ENCODE data around the gene SUCNR1. TPM values are rescaled to one million over a fixed set of nuclear protein-coding genes. Genes with fewer than 3 reads are reported as not detected.

Gene SUCNR1
- total and polyA plus RNA-seq, 2 of the 13 experiments (the other 11 are each of a cell fraction or from before 2014, with no cell fraction given) = 0.03 TPM; not detected in 1

DNA sequence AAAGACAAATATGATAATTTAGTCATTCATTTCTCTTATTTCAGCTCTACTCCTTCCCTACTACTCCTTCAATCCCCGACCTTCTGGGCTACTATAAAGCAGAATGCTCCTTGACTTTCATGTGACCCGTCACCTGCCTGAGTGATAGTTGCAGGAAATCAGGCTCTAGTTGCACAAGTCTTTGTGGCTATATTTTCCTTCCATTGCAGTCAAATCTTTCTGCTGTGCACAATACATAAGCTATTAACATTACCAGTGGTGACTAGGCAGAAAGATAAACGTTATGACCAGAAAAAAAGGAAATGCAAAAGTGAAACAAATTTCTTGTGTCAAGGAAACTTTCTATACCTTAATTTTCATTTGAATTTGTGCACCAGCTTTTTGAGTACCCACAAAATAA, 2.3 kb downstream of the SUCNR1 start (continued):
- TF ChIP-seq, protein P1, sequence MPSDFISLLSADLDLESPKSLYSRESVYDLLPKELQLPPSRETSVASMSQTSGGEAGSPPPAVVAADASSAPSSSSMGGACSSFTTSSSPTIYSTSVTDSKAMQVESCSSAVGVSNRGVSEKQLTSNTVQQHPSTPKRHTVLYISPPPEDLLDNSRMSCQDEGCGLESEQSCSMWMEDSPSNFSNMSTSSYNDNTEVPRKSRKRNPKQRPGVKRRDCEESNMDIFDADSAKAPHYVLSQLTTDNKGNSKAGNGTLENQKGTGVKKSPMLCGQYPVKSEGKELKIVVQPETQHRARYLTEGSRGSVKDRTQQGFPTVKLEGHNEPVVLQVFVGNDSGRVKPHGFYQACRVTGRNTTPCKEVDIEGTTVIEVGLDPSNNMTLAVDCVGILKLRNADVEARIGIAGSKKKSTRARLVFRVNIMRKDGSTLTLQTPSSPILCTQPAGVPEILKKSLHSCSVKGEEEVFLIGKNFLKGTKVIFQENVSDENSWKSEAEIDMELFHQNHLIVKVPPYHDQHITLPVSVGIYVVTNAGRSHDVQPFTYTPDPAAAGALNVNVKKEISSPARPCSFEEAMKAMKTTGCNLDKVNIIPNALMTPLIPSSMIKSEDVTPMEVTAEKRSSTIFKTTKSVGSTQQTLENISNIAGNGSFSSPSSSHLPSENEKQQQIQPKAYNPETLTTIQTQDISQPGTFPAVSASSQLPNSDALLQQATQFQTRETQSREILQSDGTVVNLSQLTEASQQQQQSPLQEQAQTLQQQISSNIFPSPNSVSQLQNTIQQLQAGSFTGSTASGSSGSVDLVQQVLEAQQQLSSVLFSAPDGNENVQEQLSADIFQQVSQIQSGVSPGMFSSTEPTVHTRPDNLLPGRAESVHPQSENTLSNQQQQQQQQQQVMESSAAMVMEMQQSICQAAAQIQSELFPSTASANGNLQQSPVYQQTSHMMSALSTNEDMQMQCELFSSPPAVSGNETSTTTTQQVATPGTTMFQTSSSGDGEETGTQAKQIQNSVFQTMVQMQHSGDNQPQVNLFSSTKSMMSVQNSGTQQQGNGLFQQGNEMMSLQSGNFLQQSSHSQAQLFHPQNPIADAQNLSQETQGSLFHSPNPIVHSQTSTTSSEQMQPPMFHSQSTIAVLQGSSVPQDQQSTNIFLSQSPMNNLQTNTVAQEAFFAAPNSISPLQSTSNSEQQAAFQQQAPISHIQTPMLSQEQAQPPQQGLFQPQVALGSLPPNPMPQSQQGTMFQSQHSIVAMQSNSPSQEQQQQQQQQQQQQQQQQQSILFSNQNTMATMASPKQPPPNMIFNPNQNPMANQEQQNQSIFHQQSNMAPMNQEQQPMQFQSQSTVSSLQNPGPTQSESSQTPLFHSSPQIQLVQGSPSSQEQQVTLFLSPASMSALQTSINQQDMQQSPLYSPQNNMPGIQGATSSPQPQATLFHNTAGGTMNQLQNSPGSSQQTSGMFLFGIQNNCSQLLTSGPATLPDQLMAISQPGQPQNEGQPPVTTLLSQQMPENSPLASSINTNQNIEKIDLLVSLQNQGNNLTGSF (CRISPR knock-in tag; IDR thresholded peaks at IDR 0.05) = no peak
- no peak for TF ChIP-seq POGZ (CRISPR knock-in tag; IDR thresholded peaks at IDR 0.05)
- no peak for TF ChIP-seq BHLHE40 (IDR thresholded peaks at IDR 0.05; ENCODE audit: low read length)
- TF ChIP-seq ZNF274 (CRISPR knock-in tag; IDR thresholded peaks at IDR 0.05) = no peak

DNA sequence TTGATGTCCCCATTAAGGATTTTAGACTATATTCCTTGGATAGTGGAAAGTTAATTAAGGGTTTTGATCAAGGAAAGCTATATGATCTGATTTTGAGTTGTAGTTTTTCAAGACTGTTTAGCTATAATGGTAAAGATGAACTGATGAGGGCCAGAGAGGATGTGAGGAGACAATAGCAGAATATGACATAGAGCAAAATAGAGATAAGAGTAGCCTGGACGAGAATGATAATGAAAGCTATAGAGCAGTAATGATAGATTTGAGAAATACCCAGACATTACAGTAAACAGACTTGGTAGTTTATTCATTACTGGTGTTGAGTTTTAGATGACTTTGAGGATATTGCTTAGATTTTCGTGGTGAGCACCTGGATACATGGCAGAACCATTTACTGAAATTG, 3.8 kb downstream of the SUCNR1 start:
- H3K9me3 ChIP-seq (ENCODE audit: low read length) = no peaks in the 10 kb centered on the region
- no peaks in the 10 kb centered on the region for H3K27me3 ChIP-seq (ENCODE audit: control insufficient read depth in 1 of 2, insufficient read depth in 2 of 2, low read length in 2 of 2)
- H2AFZ ChIP-seq (ENCODE audit: low read length) = no peak overlapping the region
- no peaks in the 10 kb centered on the region for H3K36me3 ChIP-seq (replicated peaks in 1 of 2; ENCODE audit: control insufficient read depth in 1 of 2, insufficient read depth in 2 of 2, low read length in 2 of 2)
- DNase-seq (ENCODE audit: low spot score) (no peak), FAIRE-seq (no peak), ATAC-seq (no peak)
- H3K27ac ChIP-seq (ENCODE audit: extremely low read length, insufficient read depth, low read length) = no peak overlapping the region
- H3K9ac ChIP-seq (ENCODE audit: insufficient read depth, low read depth, low read length) = no peak overlapping the region
- CTCF ChIA-PET (ENCODE audit: low intra/inter-chr PET ratio, low total read pairs) = no interaction called here
- H3K4me2 ChIP-seq (ENCODE audit: low read depth, low read length) = no peak overlapping the region
- no peaks in the 10 kb centered on the region for H4K20me1 ChIP-seq (ENCODE audit: insufficient read depth, low read length)
- no peak overlapping the region for H3K4me3 ChIP-seq (replicated peaks in 1 of 3; ENCODE audit: insufficient read depth in 1 of 3, low read depth in 2 of 3, low read length in 3 of 3)
- POLR2A ChIA-PET = no interaction called here
- WGBS (ENCODE audit: low lambda C conversion rate) = 5% methylated on average over 2 of the region's 2 CpGs
- no peaks in the 10 kb centered on the region for H3K79me2 ChIP-seq (ENCODE audit: insufficient read depth, low read length)
- BruUV-seq (replicated peaks) = no TSS peak
- intact Hi-C loops (cut with micrococcal nuclease; ENCODE audit: unreplicated experiment) = no loop called here
- in situ Hi-C loops (cut with HindIII; ENCODE audit: extremely low pct_ligation_motif_present, low pct_unique_long_range_greater_than_20kb) = no loop called here
- no peaks in the 10 kb centered on the region for H3K4me1 ChIP-seq (ENCODE audit: insufficient read depth, low read length)
- TF ChIP-seq HNRNPK (IDR thresholded peaks at IDR 0.05; ENCODE audit: low read depth, low read length, poor library complexity, severe bottlenecking) = no peak
- TF ChIP-seq, protein P2, sequence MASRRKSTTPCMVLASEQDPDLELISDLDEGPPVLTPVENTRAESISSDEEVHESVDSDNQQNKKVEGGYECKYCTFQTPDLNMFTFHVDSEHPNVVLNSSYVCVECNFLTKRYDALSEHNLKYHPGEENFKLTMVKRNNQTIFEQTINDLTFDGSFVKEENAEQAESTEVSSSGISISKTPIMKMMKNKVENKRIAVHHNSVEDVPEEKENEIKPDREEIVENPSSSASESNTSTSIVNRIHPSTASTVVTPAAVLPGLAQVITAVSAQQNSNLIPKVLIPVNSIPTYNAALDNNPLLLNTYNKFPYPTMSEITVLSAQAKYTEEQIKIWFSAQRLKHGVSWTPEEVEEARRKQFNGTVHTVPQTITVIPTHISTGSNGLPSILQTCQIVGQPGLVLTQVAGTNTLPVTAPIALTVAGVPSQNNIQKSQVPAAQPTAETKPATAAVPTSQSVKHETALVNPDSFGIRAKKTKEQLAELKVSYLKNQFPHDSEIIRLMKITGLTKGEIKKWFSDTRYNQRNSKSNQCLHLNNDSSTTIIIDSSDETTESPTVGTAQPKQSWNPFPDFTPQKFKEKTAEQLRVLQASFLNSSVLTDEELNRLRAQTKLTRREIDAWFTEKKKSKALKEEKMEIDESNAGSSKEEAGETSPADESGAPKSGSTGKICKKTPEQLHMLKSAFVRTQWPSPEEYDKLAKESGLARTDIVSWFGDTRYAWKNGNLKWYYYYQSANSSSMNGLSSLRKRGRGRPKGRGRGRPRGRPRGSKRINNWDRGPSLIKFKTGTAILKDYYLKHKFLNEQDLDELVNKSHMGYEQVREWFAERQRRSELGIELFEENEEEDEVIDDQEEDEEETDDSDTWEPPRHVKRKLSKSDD (CRISPR knock-in tag; IDR thresholded peaks at IDR 0.05; ENCODE audit: low read depth) = no peak
- TF ChIP-seq, protein P3, sequence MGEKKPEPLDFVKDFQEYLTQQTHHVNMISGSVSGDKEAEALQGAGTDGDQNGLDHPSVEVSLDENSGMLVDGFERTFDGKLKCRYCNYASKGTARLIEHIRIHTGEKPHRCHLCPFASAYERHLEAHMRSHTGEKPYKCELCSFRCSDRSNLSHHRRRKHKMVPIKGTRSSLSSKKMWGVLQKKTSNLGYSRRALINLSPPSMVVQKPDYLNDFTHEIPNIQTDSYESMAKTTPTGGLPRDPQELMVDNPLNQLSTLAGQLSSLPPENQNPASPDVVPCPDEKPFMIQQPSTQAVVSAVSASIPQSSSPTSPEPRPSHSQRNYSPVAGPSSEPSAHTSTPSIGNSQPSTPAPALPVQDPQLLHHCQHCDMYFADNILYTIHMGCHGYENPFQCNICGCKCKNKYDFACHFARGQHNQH (CRISPR knock-in tag; IDR thresholded peaks at IDR 0.05) = no peak
- no peak for TF ChIP-seq IRF2 (CRISPR knock-in tag; IDR thresholded peaks at IDR 0.05)
- TF ChIP-seq ZNF777 (CRISPR knock-in tag; IDR thresholded peaks at IDR 0.05) = no peak
- TF ChIP-seq, protein P4, sequence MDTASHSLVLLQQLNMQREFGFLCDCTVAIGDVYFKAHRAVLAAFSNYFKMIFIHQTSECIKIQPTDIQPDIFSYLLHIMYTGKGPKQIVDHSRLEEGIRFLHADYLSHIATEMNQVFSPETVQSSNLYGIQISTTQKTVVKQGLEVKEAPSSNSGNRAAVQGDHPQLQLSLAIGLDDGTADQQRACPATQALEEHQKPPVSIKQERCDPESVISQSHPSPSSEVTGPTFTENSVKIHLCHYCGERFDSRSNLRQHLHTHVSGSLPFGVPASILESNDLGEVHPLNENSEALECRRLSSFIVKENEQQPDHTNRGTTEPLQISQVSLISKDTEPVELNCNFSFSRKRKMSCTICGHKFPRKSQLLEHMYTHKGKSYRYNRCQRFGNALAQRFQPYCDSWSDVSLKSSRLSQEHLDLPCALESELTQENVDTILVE (CRISPR knock-in tag; IDR thresholded peaks at IDR 0.05) = no peak
- no peak for TF ChIP-seq ZNF746 (CRISPR knock-in tag; IDR thresholded peaks at IDR 0.05)
- TF ChIP-seq ZNF329 (CRISPR knock-in tag; IDR thresholded peaks at IDR 0.05; ENCODE audit: low read depth) = no peak
- no peak for TF ChIP-seq ZNF652 (CRISPR knock-in tag; IDR thresholded peaks at IDR 0.05; ENCODE audit: borderline replicate concordance, low read depth)
